Dermis blood vessel endothelial cell (primary cell): ENCODE measurements around the gene GOSR1. TPM values are rescaled to one million over a fixed set of nuclear protein-coding genes. Genes with fewer than 3 reads are reported as not detected.
"Not testable (repeated sequence)": the region's sequence is repeated elsewhere in the genome, so short reads cannot be mapped to it uniquely, and the experiment has no call there.

Experiments
- DNase-seq: peaks from one replicate; pipeline ENCODE4 v3.0.0; 2010
- total RNA-seq: library from RNA; depleted of rRNA; stranded (reverse); fragments of >200 nt; gene quantifications from 2 replicates; pipeline ENCODE4 v1.2.3, GENCODE V29; 2014

The GOSR1 gene
- total RNA-seq, 1 donor from 2014 or later = 45.4 TPM

DNA sequence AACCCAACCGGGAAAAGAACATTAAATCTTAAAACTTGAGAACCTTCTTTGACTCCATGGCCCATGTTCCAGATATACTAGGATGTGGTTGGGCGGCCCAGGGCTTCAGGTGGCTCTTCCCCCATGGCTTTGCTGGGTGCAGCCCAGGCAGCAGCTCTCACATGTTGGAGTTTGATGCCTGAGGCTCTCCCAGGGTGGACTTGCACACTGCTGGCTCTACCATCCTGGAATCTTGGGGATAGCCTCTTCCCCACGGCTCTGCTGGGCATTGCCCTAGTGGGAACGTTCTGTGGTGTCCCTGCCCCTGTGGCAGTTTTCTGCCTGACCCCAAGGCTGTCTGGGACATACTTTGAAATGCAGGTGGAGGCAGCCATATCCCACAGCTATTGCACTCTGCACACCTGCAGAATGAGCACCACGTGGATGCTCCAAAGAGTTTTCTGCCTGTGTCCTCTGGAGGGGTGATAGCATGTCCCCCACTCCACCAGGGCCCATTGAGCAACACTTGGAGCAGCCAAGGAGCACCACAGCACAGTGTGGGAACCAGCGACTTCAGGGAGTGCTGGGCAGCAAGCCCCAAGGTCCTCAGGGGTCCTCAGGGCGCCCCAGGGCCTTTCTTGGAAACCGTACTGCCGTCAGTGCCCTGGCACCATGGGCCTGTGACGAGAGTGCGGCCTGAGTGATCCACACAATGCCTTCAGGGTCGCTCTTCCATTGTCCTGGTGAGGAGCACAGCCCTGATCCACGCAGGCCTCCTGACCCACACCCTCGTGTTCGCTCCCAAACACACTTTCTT is 70.8 kb downstream of the GOSR1 start:
- no peak for DNase-seq

DNA sequence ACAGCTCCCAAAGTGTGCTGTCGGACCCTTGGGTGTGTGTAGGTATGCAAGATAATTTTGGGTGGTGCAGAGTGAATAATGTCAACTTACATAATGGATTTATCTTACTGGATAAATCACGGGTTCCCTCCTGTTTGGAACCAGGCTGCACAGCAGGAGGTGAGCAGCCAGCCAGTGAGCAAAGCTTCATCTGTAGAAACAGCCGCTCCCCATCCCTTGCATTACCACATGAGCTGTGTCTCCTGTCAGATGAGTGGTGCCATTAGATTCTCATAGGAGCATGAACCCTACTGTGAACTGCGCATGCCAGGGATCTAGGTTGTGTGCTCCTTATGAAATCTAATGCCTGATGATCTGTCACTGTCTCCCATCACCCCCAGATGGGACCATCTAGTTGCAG is 72.0 kb downstream of the GOSR1 start:
- DNase-seq = not testable (repeated sequence)

GRCh38 chr17:30549864-30550511 is 72.8 kb downstream of the GOSR1 start:
- DNase-seq = no peak

DNA sequence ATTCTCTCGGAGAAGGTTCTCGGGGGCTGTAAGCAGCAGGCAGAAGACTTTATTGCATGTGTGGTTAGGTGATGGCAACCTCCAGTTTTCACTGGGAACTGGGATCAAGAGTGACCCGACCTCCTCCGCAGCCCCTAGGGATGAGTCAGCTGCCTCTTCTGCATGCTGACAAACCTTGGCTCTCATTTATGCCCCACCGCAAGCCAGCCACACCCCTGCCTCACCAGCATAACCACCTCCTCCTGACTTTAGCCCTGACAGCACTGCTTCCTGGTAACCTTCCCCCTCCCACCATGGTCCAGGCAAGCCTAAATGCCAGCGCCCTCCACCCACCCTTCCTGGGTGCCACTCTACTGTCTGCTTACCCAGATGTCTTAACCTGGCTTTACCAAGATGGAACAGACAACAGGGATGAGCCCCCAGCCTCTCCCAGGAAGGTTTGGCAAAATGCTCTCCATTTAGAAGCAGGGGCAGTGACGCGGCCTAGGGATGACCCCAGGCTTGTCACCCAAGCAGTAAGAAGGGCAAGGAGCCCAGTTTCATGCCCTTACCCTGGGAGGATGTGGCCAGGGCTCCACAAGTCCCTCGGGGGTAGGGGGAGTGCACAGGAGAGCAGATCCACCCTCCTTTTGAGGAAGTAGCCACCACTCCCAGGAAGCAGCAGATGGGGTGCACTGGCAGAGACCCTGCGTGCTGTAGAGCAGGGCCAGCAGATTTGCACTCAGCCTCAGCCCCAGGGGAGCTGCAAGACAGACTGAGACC is 73.5 kb downstream of the GOSR1 start:
- no peak for DNase-seq

DNA sequence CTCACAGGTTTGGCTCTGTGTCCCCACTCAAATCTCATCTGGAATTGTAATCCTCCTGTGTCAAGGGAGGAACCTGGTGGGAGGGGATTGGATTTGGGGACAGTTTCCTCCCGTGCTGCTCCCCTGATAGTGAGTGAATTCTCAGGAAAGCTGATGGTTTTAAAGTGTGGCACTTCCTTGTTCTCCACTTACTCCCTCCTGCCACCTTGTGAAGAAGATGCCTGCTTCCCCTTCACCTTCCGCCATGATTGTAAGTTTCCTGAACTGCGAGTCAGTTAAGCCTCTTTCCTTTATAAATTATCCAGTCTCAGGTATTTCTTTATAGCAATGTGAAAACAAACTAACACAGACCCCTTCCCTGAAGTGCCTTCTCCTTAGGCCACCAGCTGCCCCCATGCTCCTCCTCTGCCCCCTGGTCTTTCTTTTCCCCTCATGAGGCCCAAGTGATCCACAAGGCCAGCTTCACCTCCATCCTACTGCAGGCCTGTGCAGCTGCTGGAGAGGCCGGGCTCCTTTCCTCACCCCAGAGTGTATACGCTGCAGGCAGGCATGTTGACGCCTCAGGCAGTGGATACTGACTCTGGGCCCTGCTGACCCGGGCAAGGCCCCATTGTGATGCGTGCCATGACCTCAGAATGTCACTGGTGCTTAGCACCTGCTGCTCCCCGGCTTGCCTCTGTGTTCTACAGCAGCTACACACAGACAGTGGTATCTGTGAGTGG is 74.2 kb downstream of the GOSR1 start:
- not testable (repeated sequence) for DNase-seq

GRCh38 chr17:30551996-30552339 is 74.8 kb downstream of the GOSR1 start:
- no peak for DNase-seq

DNA sequence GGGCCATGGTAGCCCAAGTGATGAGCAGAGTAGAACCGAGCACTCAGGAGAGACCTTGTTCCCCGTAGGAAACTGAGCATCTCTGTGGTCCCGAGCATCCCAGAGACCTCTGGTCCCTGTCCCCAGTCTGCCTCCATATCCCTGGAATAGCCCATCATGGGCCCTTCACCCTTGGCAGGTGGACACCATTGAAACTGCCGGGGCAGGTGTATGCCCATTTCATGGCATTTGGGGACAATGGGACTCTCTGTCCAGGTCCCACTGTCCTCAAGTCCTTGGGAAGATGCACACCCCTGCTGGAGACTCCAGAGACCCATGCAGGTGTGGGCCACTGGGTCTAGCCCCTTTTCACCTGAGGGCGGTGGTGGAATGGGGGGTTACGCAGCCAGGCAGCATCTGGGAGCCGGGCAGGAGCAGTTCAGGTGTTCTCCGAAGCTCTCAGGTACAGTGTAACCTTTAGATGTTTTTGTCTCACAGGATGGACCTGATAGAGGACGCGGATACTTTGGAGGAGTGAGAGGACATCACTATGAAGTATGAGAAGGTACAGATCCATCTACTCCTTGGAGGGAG is 75.9 kb downstream of the GOSR1 start:
- DNase-seq = no peak

DNA sequence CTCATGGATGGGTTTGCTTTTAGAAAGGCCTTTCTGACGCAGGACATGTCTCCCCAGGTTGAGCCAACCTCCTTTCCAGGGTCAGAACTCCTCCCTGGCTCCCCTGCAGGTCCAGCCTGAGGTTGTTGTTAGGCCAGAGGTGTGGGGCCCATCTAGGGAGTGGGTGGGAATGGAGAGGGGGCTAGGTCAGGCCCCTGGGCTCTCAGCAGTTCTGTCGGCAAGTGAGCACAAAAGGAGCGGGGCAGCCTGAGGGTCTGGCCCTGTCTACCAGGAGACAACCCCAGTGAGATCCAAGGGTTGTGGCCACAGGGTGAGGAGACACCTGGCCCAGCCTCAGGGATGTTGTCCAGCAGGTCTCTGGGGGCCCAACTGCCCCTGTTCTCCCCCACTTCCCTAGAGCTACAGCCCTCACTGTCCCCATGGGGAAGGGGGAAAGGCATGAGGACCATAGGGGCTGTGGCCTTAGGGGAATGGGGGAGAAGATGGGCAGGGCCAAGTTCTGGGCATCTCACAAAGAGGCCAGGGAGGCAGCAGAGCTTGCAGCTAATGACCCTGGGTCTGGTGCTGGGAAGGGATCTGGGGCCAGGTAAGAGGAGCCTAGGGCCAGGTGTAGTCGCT is 76.7 kb downstream of the GOSR1 start:
- DNase-seq = not testable (repeated sequence)

DNA sequence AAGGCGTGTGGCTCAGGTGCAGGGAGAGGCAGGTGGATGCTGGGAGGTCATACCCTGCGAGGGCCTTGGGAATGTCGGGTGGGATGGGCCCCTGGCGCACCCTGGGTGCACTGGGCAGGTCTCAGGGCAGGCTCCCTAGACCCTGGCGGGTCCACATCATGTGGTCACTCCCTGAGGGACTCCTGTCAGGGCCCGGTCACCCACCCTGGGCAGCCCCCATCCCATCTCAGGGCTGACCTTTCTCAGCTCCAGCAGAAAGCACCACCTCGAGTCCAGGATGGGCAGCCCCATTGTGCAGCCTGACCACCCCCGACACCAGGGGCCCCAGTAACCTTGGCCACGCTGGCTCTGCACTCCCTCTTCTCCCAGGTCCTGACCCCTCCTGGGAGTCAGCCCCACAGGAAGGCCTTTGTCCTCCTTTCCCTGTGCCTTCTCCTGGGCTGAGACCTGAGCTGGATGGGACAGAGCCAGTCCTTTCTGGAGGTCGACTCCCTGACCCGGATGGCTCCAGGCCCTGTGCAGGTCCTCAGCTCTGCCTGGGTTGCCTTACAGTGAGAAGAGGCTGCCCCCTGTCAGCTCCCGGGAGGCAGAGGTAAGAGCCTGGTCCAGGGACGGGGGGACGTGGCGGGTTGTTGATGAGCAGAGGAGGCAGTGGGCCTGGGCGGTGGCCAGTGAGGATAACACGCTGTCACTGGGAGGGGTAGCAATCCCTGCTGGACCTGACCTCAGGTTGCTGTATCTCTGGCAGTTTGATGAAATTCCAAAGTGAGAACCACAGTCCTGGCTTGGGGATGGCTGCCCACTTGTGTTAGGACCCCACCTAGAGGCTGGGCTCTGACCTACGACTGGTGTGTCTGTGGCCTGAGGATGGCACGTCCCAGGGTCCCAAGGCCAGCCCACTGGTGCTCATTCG is 77.9 kb downstream of the GOSR1 start:
- DNase-seq = peak; percentile 66

DNA sequence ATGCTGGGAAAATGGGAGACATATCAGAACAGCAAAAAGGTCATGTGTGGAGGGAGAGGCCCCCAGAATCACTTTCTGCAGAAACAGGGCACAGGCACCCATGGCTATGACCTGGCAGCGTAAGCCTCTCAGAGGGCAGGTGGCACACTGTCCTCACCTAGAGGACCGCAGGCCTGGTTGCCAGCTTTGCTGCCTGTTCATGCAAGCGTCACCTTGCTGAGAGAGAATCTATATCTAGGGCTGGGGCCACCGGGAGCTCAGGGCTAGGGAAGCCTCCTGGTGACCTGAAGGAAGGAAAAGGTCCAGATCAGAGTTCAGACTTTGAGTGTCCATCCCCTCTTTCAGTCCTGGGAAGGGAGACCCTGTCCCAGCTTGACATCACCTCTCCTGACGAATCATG is 78.7 kb downstream of the GOSR1 start:
- DNase-seq = no peak

GRCh38 chr17:30556374-30557332 is 79.4 kb downstream of the GOSR1 start:
- DNase-seq = no peak

GRCh38 chr17:30557916-30558685 is 80.9 kb downstream of the GOSR1 start:
- DNase-seq = no peak

GRCh38 chr17:30558686-30559545 is 81.7 kb downstream of the GOSR1 start:
- DNase-seq = no peak

- no peak for DNase-seq
Observed at GRCh38 chr17:30559656-30560055, 82.4 kb downstream of the GOSR1 start.

DNA sequence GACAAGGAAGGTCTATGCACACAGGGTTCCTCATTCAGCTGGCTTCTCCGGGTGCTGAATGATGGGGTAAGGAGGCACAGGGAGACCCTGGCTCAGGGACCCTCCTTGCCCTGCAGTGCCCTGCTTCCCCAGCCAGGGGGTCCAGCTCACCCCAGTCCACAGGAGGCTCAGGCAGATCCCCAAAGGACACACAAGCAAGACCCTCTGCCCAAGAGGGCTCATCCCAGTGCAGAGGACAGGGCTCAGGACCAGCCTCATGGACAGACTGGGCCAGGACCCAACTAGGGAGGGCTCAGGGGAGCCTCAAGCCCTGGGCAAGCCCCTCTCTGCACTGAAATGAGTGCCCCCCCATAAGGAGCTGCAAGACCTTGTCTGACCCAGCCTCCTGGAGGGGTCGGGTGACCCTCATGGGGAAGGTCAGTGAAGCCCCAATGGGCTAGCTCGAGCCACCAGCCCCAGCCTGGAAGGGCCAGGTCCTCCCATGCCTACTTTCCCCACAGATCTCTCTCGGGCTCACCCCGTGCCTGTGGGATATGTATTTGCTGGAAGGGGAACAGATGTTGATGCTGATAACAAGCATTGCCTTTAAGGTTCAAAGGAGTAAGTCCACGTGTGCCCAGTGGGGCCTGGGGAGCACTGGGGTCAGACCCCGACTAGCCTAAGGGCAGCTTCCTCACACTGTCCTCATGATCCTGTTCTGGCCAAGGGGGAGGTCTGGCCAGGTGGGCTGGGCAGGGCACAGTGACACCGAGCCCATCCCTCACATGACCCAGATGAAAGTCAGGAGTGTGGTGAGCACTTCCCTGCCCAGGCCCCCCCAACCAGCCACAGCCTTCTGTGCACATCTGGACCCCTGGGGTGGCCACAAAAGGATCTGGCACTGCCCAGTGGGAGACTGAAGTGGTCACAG is 83.2 kb downstream of the GOSR1 start:
- DNase-seq = not testable (repeated sequence)

DNA sequence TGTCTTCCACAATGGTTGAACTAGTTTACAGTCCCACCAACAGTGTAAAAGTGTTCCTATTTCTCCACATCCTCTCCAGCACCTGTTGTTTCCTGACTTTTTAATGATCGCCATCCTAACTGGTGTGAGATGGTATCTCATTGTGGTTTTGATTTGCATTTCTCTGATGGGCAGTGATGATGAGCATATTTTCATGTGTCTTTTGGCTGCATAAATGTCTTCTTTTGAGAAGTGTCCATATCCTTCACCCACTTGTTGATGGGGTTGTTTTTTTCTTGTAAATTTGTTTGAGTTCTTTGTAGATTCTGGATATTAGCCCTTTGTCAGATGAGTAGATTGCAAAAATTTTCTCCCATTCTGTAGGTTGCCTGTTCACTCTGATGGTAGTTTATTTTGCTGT is 84.6 kb downstream of the GOSR1 start:
- not testable (repeated sequence) for DNase-seq
